Smooth muscle cell (in vitro differentiated cells): ENCODE data around the gene LARGE1. TPM values are rescaled to one million over a fixed set of nuclear protein-coding genes. Genes with fewer than 3 reads are reported as not detected.

Source experiments
- DNase-seq: peaks from one replicate; lab custom pipeline; 2025; ENCODE audit not compliant: unreplicated experiment; lab: John Stamatoyannopoulos, UW
- H2AFZ ChIP-seq: fragments of 200-600 bp; sonication (generic); 2 replicates; pipeline ENCODE4 v1.6.0; 2016; ENCODE audit warnings: antibody characterized with exemption, low read depth, mild to moderate bottlenecking
- H3F3A ChIP-seq: fragments of 200-600 bp; sonication (generic); 2 replicates; pipeline ENCODE4 v1.6.0; 2017; ENCODE audit warnings: antibody characterized with exemption, low read depth
- H3K27ac ChIP-seq: fragments of 200-600 bp; sonication (generic); 2 replicates; pipeline ENCODE4 v1.5.1; 2016; ENCODE audit warnings: low read depth, mild to moderate bottlenecking
- H3K27me3 ChIP-seq: fragments of 200-600 bp; sonication (generic); 2 replicates; pipeline ENCODE4 v1.6.1; 2016; ENCODE audit warnings: low read depth, mild to moderate bottlenecking
- H3K36me3 ChIP-seq: fragments of 200-600 bp; sonication (generic); 2 replicates; pipeline ENCODE4 v1.5.1; 2016; ENCODE audit warnings: low read depth
- H3K4me1 ChIP-seq: fragments of 200-600 bp; sonication (generic); 2 replicates; pipeline ENCODE4 v1.5.1; 2016; ENCODE audit warnings: low read depth
- H3K4me2 ChIP-seq: fragments of 200-600 bp; sonication (generic); 2 replicates; pipeline ENCODE4 v1.6.0; 2016; ENCODE audit warnings: mild to moderate bottlenecking
- H3K4me3 ChIP-seq: fragments of 200-600 bp; sonication (generic); 2 replicates; pipeline ENCODE4 v1.5.1; 2016; ENCODE audit warnings: mild to moderate bottlenecking
- H3K79me2 ChIP-seq: fragments of 200-600 bp; sonication (generic); 2 replicates; pipeline ENCODE4 v1.6.0; 2016; ENCODE audit warnings: low read depth, mild to moderate bottlenecking
- H3K9ac ChIP-seq: fragments of 200-600 bp; sonication (generic); 2 replicates; pipeline ENCODE4 v1.6.0; 2016; ENCODE audit warnings: low read depth
- H3K9me3 ChIP-seq: fragments of 200-600 bp; sonication (generic); replicated peaks from 2 replicates; pipeline ENCODE4 v1.5.1; 2016; ENCODE audit warnings: low read depth
- H4K20me1 ChIP-seq: fragments of 200-600 bp; sonication (generic); 2 replicates; pipeline ENCODE4 v1.6.0; 2016; ENCODE audit warnings: low read depth
- CTCF ChIP-seq: fragments of 200-600 bp; sonication (generic); IDR thresholded peaks from 2 replicates; pipeline ENCODE4 v1.5.1; 2017; ENCODE audit warnings: borderline replicate concordance, mild to moderate bottlenecking, antibody characterized with exemption; ENCODE audit not compliant: insufficient read depth, poor library complexity, severe bottlenecking
- WGBS: methylation state at CpG from one replicate; pipeline ENCODE4 v1.1.7; 2016; ENCODE audit warnings: low lambda C conversion rate; 5-methylcytosine and 5-hydroxymethylcytosine counted together
- polyA plus RNA-seq: library from polyadenylated mRNA; unstranded; fragments of >200 nt; fragmentation: Nextera tagmentation; extraction: Ambion mirVana; gene quantifications from 2 replicates; pipeline ENCODE4 v1.2.1, GENCODE V29; 2016
- total RNA-seq: library from RNA; depleted of rRNA; stranded (reverse); fragments of >200 nt; gene quantifications from 2 replicates; pipeline ENCODE4 v1.2.3, GENCODE V29; 2014

LARGE1 gene
- total and polyA plus RNA-seq, 2 experiments from 2014 or later, result 11.9 to 18.0 TPM

- Histone ChIP-seq H3K4me3 (no peak overlapping the region), H2AFZ (no peak overlapping the region), H3K27me3 (no peaks in the 10 kb centered on the region), H3K36me3 (no peaks in the 10 kb centered on the region), H3K9ac (no peak overlapping the region), H3K4me2 (no peak overlapping the region), H3F3A (no peaks in the 10 kb centered on the region), H3K4me1 (no peaks in the 10 kb centered on the region), H4K20me1 (peaks cover 3% of the 10 kb centered on the region), H3K9me3 (no peaks in the 10 kb centered on the region), H3K79me2 (no peaks in the 10 kb centered on the region), H3K27ac (peak overlapping the region; percentile 45)
- no peak for TF ChIP-seq CTCF
- no peak for DNase-seq
- 59% methylated on average over 7 of the region's 7 CpGs for WGBS
These were observed 482.0 kb downstream of the LARGE1 start for GRCh38 chr22:33438273-33438672.

DNA sequence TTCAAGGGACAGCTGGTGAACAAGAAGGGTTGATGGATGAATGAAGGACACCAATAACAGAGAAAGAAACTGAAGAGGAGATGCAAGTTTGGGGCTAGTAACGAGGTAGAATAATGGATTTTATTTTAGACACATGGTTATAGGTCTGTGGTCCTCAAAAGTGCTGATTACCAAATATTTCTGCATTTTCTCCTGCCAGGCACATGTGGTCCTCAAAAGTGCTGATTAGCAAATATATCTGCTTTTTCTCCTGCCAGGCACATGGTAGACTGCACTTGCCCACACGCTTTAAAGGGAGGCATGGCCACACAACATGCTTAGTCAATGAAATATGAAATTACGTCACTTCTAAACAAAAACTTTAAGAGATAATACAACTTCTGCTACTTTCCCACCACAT is 489.0 kb downstream of the LARGE1 start:
- no peak overlapping the region for H3K27ac ChIP-seq
- H3K4me3 ChIP-seq, result no peak overlapping the region
- no peaks in the 10 kb centered on the region for H3K79me2 ChIP-seq
- no peak overlapping the region for H3K4me2 ChIP-seq
- no peaks in the 10 kb centered on the region for H3K36me3 ChIP-seq
- TF ChIP-seq CTCF, result no peak
- DNase-seq, result no peak
- no peak overlapping the region for H3K9ac ChIP-seq
- 96% methylated on average over 3 of the region's 3 CpGs for WGBS
- H2AFZ ChIP-seq, result no peak overlapping the region
- no peaks in the 10 kb centered on the region for H4K20me1 ChIP-seq
- H3K4me1 ChIP-seq, result no peaks in the 10 kb centered on the region
- no peaks in the 10 kb centered on the region for H3K9me3 ChIP-seq
- H3K27me3 ChIP-seq, result no peaks in the 10 kb centered on the region
- no peaks in the 10 kb centered on the region for H3F3A ChIP-seq

GRCh38 chr22:33429281-33429680 is 491.0 kb downstream of the LARGE1 start:
- DNase-seq, result no peak
- Histone ChIP-seq H3K27me3 (no peaks in the 10 kb centered on the region), H3K27ac (no peak overlapping the region), H3K4me1 (no peaks in the 10 kb centered on the region), H2AFZ (no peak overlapping the region), H3F3A (no peaks in the 10 kb centered on the region), H3K9ac (no peak overlapping the region), H3K4me3 (no peak overlapping the region), H3K9me3 (no peaks in the 10 kb centered on the region), H3K36me3 (no peaks in the 10 kb centered on the region), H4K20me1 (no peaks in the 10 kb centered on the region), H3K79me2 (no peaks in the 10 kb centered on the region), H3K4me2 (no peak overlapping the region)
- TF ChIP-seq CTCF, result no peak
- WGBS, result 95% methylated on average over 7 of the region's 7 CpGs

- H3K4me2 ChIP-seq, result no peak overlapping the region
- TF ChIP-seq CTCF, result no peak
- 91% methylated on average over 6 of the region's 6 CpGs for WGBS
- no peak overlapping the region for H3K27ac ChIP-seq
- no peak for DNase-seq
- H3F3A ChIP-seq, result no peaks in the 10 kb centered on the region
- H3K36me3 ChIP-seq, result no peaks in the 10 kb centered on the region
- no peak overlapping the region for H3K9ac ChIP-seq
- H4K20me1 ChIP-seq, result no peaks in the 10 kb centered on the region
- H3K27me3 ChIP-seq, result no peaks in the 10 kb centered on the region
- no peak overlapping the region for H2AFZ ChIP-seq
- H3K4me1 ChIP-seq, result no peaks in the 10 kb centered on the region
- no peaks in the 10 kb centered on the region for H3K79me2 ChIP-seq
- H3K4me3 ChIP-seq, result no peak overlapping the region
- no peaks in the 10 kb centered on the region for H3K9me3 ChIP-seq
These were observed 492.8 kb downstream of the LARGE1 start for GRCh38 chr22:33427461-33427860.
